K562 (cell line): ENCODE data around the gene NEDD4L. TPM values are rescaled to one million over a fixed set of nuclear protein-coding genes. Genes with fewer than 3 reads are reported as not detected.

Experiments used
- ATAC-seq: fragments of 200-7000 bp; cut with Tn5 transposase; 3 replicates; pipeline ENCODE4 v1.9.1; 2020; ENCODE audit warnings: moderate library complexity
- BruUV-seq: library from RNA; stranded (reverse); fragments of 400-500 nt; replicated peaks from 2 replicates; lab custom pipeline; 2021; lab: Mats Ljungman, UMichigan
- CTCF ChIA-PET: fragments of 300-600 bp; formaldehyde crosslinking; extraction: SDS; loops from one replicate; lab custom pipeline; 2021; ENCODE audit warnings: low intra/inter-chr PET ratio; lab: Yijun Ruan, JAX
- POLR2A ChIA-PET: fragments of 300-600, 350-650 bp; sonication (Branson Sonifier 250); formaldehyde crosslinking; extraction: SDS; loops from one replicate; lab custom pipeline; 2021; ENCODE audit warnings: antibody characterized with exemption, inconsistent platforms; lab: Yijun Ruan, JAX
- DNase-seq, 4 experiments: peaks; one replicate each; pipeline versions ENCODE4 v3.0.0 to v3.0.0-alpha.2; 2011 to 2018; ENCODE audit warnings: low spot score in 3 of 4, mixed read lengths in 3 of 4; ENCODE audit errors: extremely low read depth in 1 of 4
- FAIRE-seq: peaks from 2 replicates; lab custom pipeline; 2011; peaks lifted over from hg19 to GRCh38; lab: Jason Lieb, UNC
- H2AFZ ChIP-seq: 2 replicates; pipeline ENCODE4 v1.6.0; 2011; ENCODE audit warnings: low read depth, low read length, control low read depth, inconsistent platforms
- H3K27ac ChIP-seq: fragments of 200-600 bp; 3 replicates; pipeline ENCODE4 v1.8.0; 2011; ENCODE audit warnings: low read depth, mild to moderate bottlenecking, control low read depth, inconsistent platforms, low read length, moderate library complexity, mixed read lengths; ENCODE audit errors: extremely low read depth
- H3K27me3 ChIP-seq, 2 experiments: fragments of 300-600 bp in 1 of 2; 2 replicates in 1 of 2; 3 replicates in 1 of 2; pipeline versions ENCODE4 v1.6.0 to v1.8.0; 2011; ENCODE audit warnings: inconsistent platforms in 2 of 2, low read length in 2 of 2, mild to moderate bottlenecking in 1 of 2, mixed read lengths in 1 of 2, moderate library complexity in 1 of 2; ENCODE audit not compliant: control insufficient read depth in 2 of 2, insufficient read depth in 2 of 2
- H3K36me3 ChIP-seq: fragments of 300-600 bp; 3 replicates; pipeline ENCODE4 v1.8.0; 2011; ENCODE audit warnings: mild to moderate bottlenecking, low read length, inconsistent platforms; ENCODE audit not compliant: control insufficient read depth, insufficient read depth
- H3K4me1 ChIP-seq, 2 experiments: fragments of 200-600 bp in 1 of 2; replicated peaks in 1 of 2; 2 replicates in 1 of 2; 3 replicates in 1 of 2; pipeline versions ENCODE4 v1.5.1 to v1.8.0; 2011; ENCODE audit warnings: inconsistent platforms in 2 of 2, low read length in 2 of 2, mild to moderate bottlenecking in 1 of 2, mixed read lengths in 1 of 2, moderate library complexity in 1 of 2; ENCODE audit not compliant: control insufficient read depth in 2 of 2, insufficient read depth in 2 of 2
- H3K4me2 ChIP-seq: 2 replicates; pipeline ENCODE4 v1.6.1; 2011; ENCODE audit warnings: low read length, control low read depth, inconsistent platforms, mixed read lengths; ENCODE audit not compliant: insufficient read depth
- H3K4me3 ChIP-seq: fragments of 200-600 bp; sonication (generic), shearing (Covaris generic); 2 replicates; pipeline ENCODE4 v1.5.1; 2016; ENCODE audit warnings: control low read depth, inconsistent platforms
- H3K79me2 ChIP-seq: fragments of 200-600 bp; 3 replicates; pipeline ENCODE4 v1.8.0; 2011; ENCODE audit warnings: low read length, inconsistent platforms; ENCODE audit not compliant: control insufficient read depth, insufficient read depth
- H3K9ac ChIP-seq, 2 experiments: 2 replicates each; pipeline versions ENCODE4 v1.6.0 to v1.6.1; 2011; ENCODE audit warnings: low read depth in 2 of 2, low read length in 2 of 2, control low read depth in 1 of 2, inconsistent platforms in 1 of 2, mild to moderate bottlenecking in 1 of 2, mixed read lengths in 1 of 2; ENCODE audit not compliant: insufficient read depth in 1 of 2
- H3K9me1 ChIP-seq: one replicate; pipeline ENCODE4 v1.6.0; 2011; ENCODE audit warnings: inconsistent platforms, mild to moderate bottlenecking, low read length, moderate library complexity; ENCODE audit not compliant: control insufficient read depth, insufficient read depth
- H3K9me3 ChIP-seq: replicated peaks from 2 replicates; pipeline ENCODE4 v1.5.1; 2011; ENCODE audit warnings: low read depth, low read length, inconsistent platforms; ENCODE audit not compliant: control insufficient read depth, insufficient read depth
- H4K20me1 ChIP-seq: replicated peaks from 2 replicates; pipeline ENCODE4 v1.6.1; 2011; ENCODE audit warnings: low read length, inconsistent platforms, mixed read lengths; ENCODE audit not compliant: control insufficient read depth, insufficient read depth
- ATF3 ChIP-seq, 2 experiments: fragments of 450-650 bp in 1 of 2; sonication (generic) in 1 of 2; formaldehyde crosslinking in 1 of 2; IDR thresholded peaks in 1 of 2; conservative IDR thresholded peaks in 1 of 2; 2 replicates each; pipeline versions ENCODE4 v1.6.1 to v1.8.1; 2016 to 2023; ENCODE audit warnings: mild to moderate bottlenecking in 2 of 2, moderate library complexity in 2 of 2, inconsistent platforms in 1 of 2, missing genetic modification reagents in 1 of 2
- ATF7 ChIP-seq: fragments of 450-650 bp; IDR thresholded peaks from 2 replicates; pipeline ENCODE4 v1.7.1; 2014; ENCODE audit warnings: mild to moderate bottlenecking, moderate library complexity
- BDP1 ChIP-seq: IDR thresholded peaks from 3 replicates; pipeline ENCODE4 v1.6.1; 2011; ENCODE audit not compliant: insufficient read length, insufficient read depth
- BRCA1 ChIP-seq, 2 experiments: fragments of 450-650 bp in 1 of 2; sonication (generic) in 1 of 2; formaldehyde crosslinking in 1 of 2; IDR thresholded peaks; 2 replicates each; pipeline versions ENCODE4 v1.5.0 to v1.6.1; 2017 to 2020; ENCODE audit warnings: mild to moderate bottlenecking in 1 of 2, missing genetic modification reagents in 1 of 2
- HDAC1 ChIP-seq, 2 experiments: fragments of 450-650 bp; IDR thresholded peaks; 2 replicates each; pipeline ENCODE4 v1.6.1; 2016 to 2017; ENCODE audit warnings: inconsistent platforms in 1 of 2, mild to moderate bottlenecking in 1 of 2, moderate library complexity in 1 of 2
- HMG20B ChIP-seq: fragments of 250-450 bp; sonication (Bioruptor Pico); IDR thresholded peaks from 2 replicates; pipeline ENCODE4 v1.5.0; 2021; ENCODE audit warnings: mild to moderate bottlenecking
- MAFG ChIP-seq: fragments of 450-650 bp; conservative IDR thresholded peaks from 2 replicates; pipeline ENCODE4 v1.6.1; 2016; ENCODE audit warnings: missing genetic modification characterization, missing compliant biosample characterization
- MXD1 ChIP-seq: fragments of 250-450 bp; sonication (Bioruptor Pico); IDR thresholded peaks from 2 replicates; pipeline ENCODE4 v1.8.0; 2021; ENCODE audit warnings: borderline replicate concordance, mild to moderate bottlenecking, moderate library complexity; ENCODE audit not compliant: poor library complexity, severe bottlenecking
- POLR3A ChIP-seq: IDR thresholded peaks from 2 replicates; pipeline ENCODE4 v1.6.1; 2011; ENCODE audit warnings: borderline replicate concordance, mild to moderate bottlenecking, moderate library complexity; ENCODE audit not compliant: insufficient read length, insufficient read depth; ENCODE audit errors: extremely low read depth
- PRMT5 ChIP-seq: sonication (generic); formaldehyde crosslinking; IDR thresholded peaks from 2 replicates; pipeline ENCODE4 v1.5.0; 2020; ENCODE audit warnings: missing genetic modification reagents
- RFX7 ChIP-seq: fragments of 250-450 bp; sonication (Bioruptor Pico); IDR thresholded peaks from 2 replicates; pipeline ENCODE4 v1.5.1; 2021; ENCODE audit warnings: mild to moderate bottlenecking
- SFPQ ChIP-seq: fragments of 200-400 bp; formaldehyde crosslinking; IDR thresholded peaks from 2 replicates; pipeline ENCODE4 v1.6.1; 2017; ENCODE audit warnings: mild to moderate bottlenecking, low read depth, low read length, moderate library complexity
- SMAD1 ChIP-seq: fragments of 150-350 bp; IDR thresholded peaks from 2 replicates; pipeline ENCODE4 v1.6.1; 2014; ENCODE audit warnings: low read length, low read depth; ENCODE audit not compliant: partially characterized antibody
- TAF15 ChIP-seq: fragments of 200-400 bp; formaldehyde crosslinking; IDR thresholded peaks from 2 replicates; pipeline ENCODE4 v1.6.1; 2017; ENCODE audit warnings: mild to moderate bottlenecking, low read depth, low read length, moderate library complexity
- TOE1 ChIP-seq, 2 experiments: fragments of 450-650 bp in 1 of 2; sonication (generic) in 1 of 2; formaldehyde crosslinking in 1 of 2; IDR thresholded peaks; 2 replicates each; pipeline versions ENCODE4 v1.7.1 to v1.8.0; 2016 to 2022; ENCODE audit warnings: borderline replicate concordance in 2 of 2, mild to moderate bottlenecking in 2 of 2, antibody characterized with exemption in 1 of 2, inconsistent platforms in 1 of 2, low read depth in 1 of 2, missing genetic modification reagents in 1 of 2, moderate library complexity in 1 of 2
- ZBTB8A ChIP-seq: fragments of 450-650 bp; IDR thresholded peaks from 2 replicates; pipeline ENCODE4 v1.6.1; 2018; ENCODE audit warnings: mild to moderate bottlenecking, moderate library complexity; ENCODE audit not compliant: partially characterized antibody
- ZNF41 ChIP-seq: fragments of 250-450 bp; sonication (Bioruptor Pico); conservative IDR thresholded peaks from 2 replicates; pipeline ENCODE4 v1.4.0; 2020; ENCODE audit warnings: mild to moderate bottlenecking
- ZNF551 ChIP-seq: fragments of 250-450 bp; sonication (Bioruptor Pico); IDR thresholded peaks from 2 replicates; pipeline ENCODE4 v1.5.0; 2021; ENCODE audit warnings: mild to moderate bottlenecking, moderate library complexity
- WGBS: fragments of 100-300 bp; shearing (Covaris generic); methylation state at CpG from one replicate; pipeline ENCODE4 v1.1.6; 2016; ENCODE audit warnings: low coverage, mixed read lengths; ENCODE audit not compliant: insufficient coverage; ENCODE audit errors: missing lambda C conversion rate; 5-methylcytosine and 5-hydroxymethylcytosine counted together
- in situ Hi-C: fragments of 300-500 bp; cut with MboI; formaldehyde crosslinking; loops from 4 replicates; pipeline ENCODE4 v1.15.0; 2018; ENCODE audit warnings: inconsistent platforms, mixed read lengths
- intact Hi-C: fragments of 100-400 bp; cut with micrococcal nuclease; formaldehyde crosslinking; loops from 2 replicates; pipeline ENCODE4 v1.14.2; 2022
- polyA plus RNA-seq, 8 experiments: library from polyadenylated mRNA; depleted of rRNA in 4 of 8; stranded (reverse) in 5 of 8; unstranded in 3 of 8; fragments of >200 nt; fragmentation: Nextera tagmentation in 2 of 8; fragmentation: Illumina TruSeq in 1 of 8; extraction: Ambion mirVana in 2 of 8; extraction: Trizol in 1 of 8; gene quantifications; 2 replicates each; pipeline versions ENCODE4 v1.2.1 to v1.2.3, GENCODE V29; 2011 to 2014; ENCODE audit warnings: inconsistent platforms in 1 of 8, missing spikeins in 1 of 8
- total RNA-seq, 7 experiments: library from RNA; depleted of rRNA in 6 of 7; stranded (reverse); fragments of >200 nt in 6 of 7; fragmentation: Illumina TruSeq in 2 of 7; extraction: Trizol in 2 of 7; gene quantifications; 2 replicates each; pipeline versions ENCODE4 v1.2.1 to v1.2.3, GENCODE V29; 2011 to 2021; ENCODE audit warnings: low replicate concordance in 1 of 7
- TF ChIP-seq, protein P1 (sequence below): fragments of 250-450 bp; sonication (Bioruptor Pico); IDR thresholded peaks from 2 replicates; pipeline ENCODE4 v1.9.0; 2021; ENCODE audit warnings: mild to moderate bottlenecking

NEDD4L gene
- total and polyA plus RNA-seq, 9 of the 15 experiments (the other 6 are each of a cell fraction or from before 2014, with no cell fraction given) = 8.1 to 33.4 (median 19.9) TPM

- Histone ChIP-seq H3K4me1 (peaks cover 5 to 36% of the 10 kb centered on the region in 2 experiments; a peak in 3 of 5 replicates), H3K36me3 (no peaks in the 10 kb centered on the region; the same call in 2 of the 3 replicates), H3K27ac (no peak overlapping the region), H2AFZ (no peak overlapping the region), H3K4me2 (no peak overlapping the region), H3K27me3 (no peaks in the 10 kb centered on the region), H3K4me3 (no peak overlapping the region), H3K79me2 (peaks cover 32% of the 10 kb centered on the region), H4K20me1 (no peaks in the 10 kb centered on the region; the same call in 1 of the 2 replicates), H3K9ac (no peak overlapping the region), H3K9me3 (no peaks in the 10 kb centered on the region), H3K9me1 (no peaks in the 10 kb centered on the region)
- WGBS = 16% methylated on average over 4 of the region's 5 CpGs
- FAIRE-seq = no peak
- in situ Hi-C loops = no loop called here
- no peak for DNase-seq
- no TSS peak for BruUV-seq
- ChIA-PET CTCF (no interaction called here), POLR2A (interaction anchor here (0.7 to 1.6 kb wide), 3 partner anchors 13 to 1756 kb away, joined by 3 read pairs; no protein-coding TSS in a partner anchor)
- intact Hi-C loops = no loop called here
- ATAC-seq = no peak
- TF ChIP-seq RFX7 (CRISPR knock-in tag) = no peak
- TF ChIP-seq POLR3A = no peak
- TF ChIP-seq, protein P1, sequence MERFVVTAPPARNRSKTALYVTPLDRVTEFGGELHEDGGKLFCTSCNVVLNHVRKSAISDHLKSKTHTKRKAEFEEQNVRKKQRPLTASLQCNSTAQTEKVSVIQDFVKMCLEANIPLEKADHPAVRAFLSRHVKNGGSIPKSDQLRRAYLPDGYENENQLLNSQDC = no peak
- no peak for TF ChIP-seq MAFG
- no peak for TF ChIP-seq HDAC1 (IDR thresholded peaks at IDR 0.05)
- TF ChIP-seq SMAD1 = no peak
- TF ChIP-seq MXD1 (CRISPR knock-in tag) = no peak
- TF ChIP-seq HMG20B (CRISPR knock-in tag) = no peak
- no peak for TF ChIP-seq ATF7
- no peak for TF ChIP-seq BDP1
- TF ChIP-seq ATF3 (IDR thresholded peaks at IDR 0.05) = no peak
- TF ChIP-seq ATF3 (CRISPR knock-in tag; conservative IDR thresholded peaks at IDR 0.05) = no peak
- TF ChIP-seq ZNF551 (CRISPR knock-in tag) = no peak
- no peak for TF ChIP-seq SFPQ
- TF ChIP-seq PRMT5 = no peak
- no peak for TF ChIP-seq BRCA1 (IDR thresholded peaks at IDR 0.05)
- no peak for TF ChIP-seq BRCA1 (CRISPR knock-in tag; IDR thresholded peaks at IDR 0.05)
- no peak for TF ChIP-seq TOE1 (IDR thresholded peaks at IDR 0.05; ENCODE audit: borderline replicate concordance)
- TF ChIP-seq TOE1 (CRISPR knock-in tag; IDR thresholded peaks at IDR 0.05; ENCODE audit: borderline replicate concordance, low read depth) = no peak
- TF ChIP-seq TAF15 = no peak
- no peak for TF ChIP-seq ZNF41 (CRISPR knock-in tag)
- no peak for TF ChIP-seq ZBTB8A
These were observed 16.2 kb downstream of the NEDD4L start for GRCh38 chr18:58060254-58060653.
